Lung (tissue), 12 donors: Measurements from ENCODE around the gene PAIP1. TPM values are rescaled to one million over a fixed set of nuclear protein-coding genes. Genes with fewer than 3 reads are reported as not detected.

ENCODE experiments used
- ATAC-seq: fragments of 200-7000 bp; cut with Tn5 transposase; one replicate; pipeline ENCODE4 v1.9.1; 2020; ENCODE audit warnings: moderate number of reproducible peaks; ENCODE audit not compliant: insufficient read depth, low FRiP score
- DNase-seq, 3 donors: peaks; one replicate each; pipeline ENCODE4 v3.0.0-alpha.2; 2013 to 2017
- H3K27ac ChIP-seq, 2 donors: one replicate each; pipeline ENCODE4 v1.5.1; 2013; ENCODE audit warnings: mild to moderate bottlenecking in 2 of 2, moderate library complexity in 2 of 2, control low read depth in 1 of 2, inconsistent platforms in 1 of 2, low read depth in 1 of 2, low read length in 1 of 2
- H3K27me3 ChIP-seq, 3 donors: one replicate each; pipeline ENCODE4 v1.5.1; 2013; ENCODE audit warnings: low read length in 2 of 3; ENCODE audit not compliant: control insufficient read depth in 3 of 3, insufficient read depth in 3 of 3
- H3K36me3 ChIP-seq, 4 donors: one replicate each; pipeline ENCODE4 v1.5.1; 2013; ENCODE audit warnings: low read length in 4 of 4, mild to moderate bottlenecking in 1 of 4, moderate library complexity in 1 of 4; ENCODE audit not compliant: control insufficient read depth in 4 of 4, insufficient read depth in 4 of 4
- H3K4me1 ChIP-seq, 5 donors: one replicate each; pipeline ENCODE4 v1.5.1; 2013; ENCODE audit warnings: low read length in 5 of 5, mild to moderate bottlenecking in 2 of 5, moderate library complexity in 1 of 5; ENCODE audit not compliant: control insufficient read depth in 5 of 5, insufficient read depth in 5 of 5
- H3K4me3 ChIP-seq: one replicate; pipeline ENCODE4 v1.5.1; 2013; ENCODE audit warnings: mild to moderate bottlenecking, control low read depth, moderate library complexity
- H3K9ac ChIP-seq, 2 donors: one replicate each; pipeline ENCODE4 v1.5.1; 2013; ENCODE audit warnings: low read length in 2 of 2, control low read depth in 1 of 2; ENCODE audit not compliant: insufficient read depth in 1 of 2
- H3K9me3 ChIP-seq, 4 donors: one replicate each; pipeline ENCODE4 v1.5.1; 2013; ENCODE audit warnings: low read length in 3 of 4, mild to moderate bottlenecking in 1 of 4, moderate library complexity in 1 of 4; ENCODE audit not compliant: control insufficient read depth in 4 of 4, insufficient read depth in 3 of 4
- CTCF ChIP-seq: IDR thresholded peaks from 2 replicates; pipeline ENCODE4 v1.5.1; 2012; ENCODE audit warnings: mild to moderate bottlenecking; ENCODE audit errors: control extremely low read depth, extremely low read depth
- WGBS, 2 donors: extraction: QIAGEN DNeasy Blood & Tissue Kit; methylation state at CpG; one replicate each; pipeline ENCODE4 v1.1.7; 2013; 5-methylcytosine and 5-hydroxymethylcytosine counted together
- polyA plus RNA-seq, 2 donors: library from polyadenylated mRNA; stranded (reverse); fragments of 200-250 nt; gene quantifications; one replicate each; pipeline ENCODE4 v1.2.1, GENCODE V29; 2013
- total RNA-seq, 2 donors: library from RNA; depleted of rRNA in 1 of 2; stranded (reverse); fragments of >200 nt in 1 of 2; gene quantifications; one replicate each; pipeline ENCODE4 v1.2.1, GENCODE V29; 2014 to 2021
- donor health status: control.
- donor health status: control.
- donor health status: Bipolar disorder and iron deficiency.
- donor health status: healthy.
- donor health status: DM: yes; HTN: yes; CAD: no.

Gene PAIP1
- total and polyA plus RNA-seq, 4 donors: 46.1 to 91.1 (median 55.0) TPM

DNA sequence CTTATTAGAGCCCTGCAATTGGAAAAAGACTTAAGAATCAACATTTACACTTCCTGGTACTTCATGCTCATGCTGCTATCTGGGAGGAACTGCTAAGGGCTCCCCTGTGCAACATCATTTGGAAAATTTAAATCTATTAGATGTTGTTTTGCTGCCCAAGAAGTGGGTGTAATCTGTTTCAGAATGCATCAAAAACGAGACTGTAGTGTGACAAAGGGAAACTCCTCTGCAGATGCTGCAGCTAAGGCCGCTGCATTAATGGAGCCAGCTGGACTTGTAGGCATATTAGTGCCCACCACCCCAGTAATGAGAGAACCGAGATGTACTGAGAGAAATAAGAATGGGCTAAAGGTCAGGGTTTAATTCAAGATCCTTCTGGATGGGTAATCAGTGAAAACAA, 11.1 kb upstream of the PAIP1 start:
- no peak for TF ChIP-seq CTCF
- no peaks in the 10 kb centered on the region for H3K27me3 ChIP-seq
- no peak overlapping the region for H3K4me3 ChIP-seq
- peaks cover 0 to 37% (median 13%) of the 10 kb centered on the region in 5 donors for H3K4me1 ChIP-seq
- no peak overlapping the region for H3K9ac ChIP-seq
- no peak overlapping the region for H3K27ac ChIP-seq
- no peaks in the 10 kb centered on the region for H3K9me3 ChIP-seq
- ATAC-seq (no peak), DNase-seq (no peak)
- no peaks in the 10 kb centered on the region for H3K36me3 ChIP-seq
- 85 to 92% methylated on average over 3 of the region's 3 CpGs for WGBS, 2 donors

DNA sequence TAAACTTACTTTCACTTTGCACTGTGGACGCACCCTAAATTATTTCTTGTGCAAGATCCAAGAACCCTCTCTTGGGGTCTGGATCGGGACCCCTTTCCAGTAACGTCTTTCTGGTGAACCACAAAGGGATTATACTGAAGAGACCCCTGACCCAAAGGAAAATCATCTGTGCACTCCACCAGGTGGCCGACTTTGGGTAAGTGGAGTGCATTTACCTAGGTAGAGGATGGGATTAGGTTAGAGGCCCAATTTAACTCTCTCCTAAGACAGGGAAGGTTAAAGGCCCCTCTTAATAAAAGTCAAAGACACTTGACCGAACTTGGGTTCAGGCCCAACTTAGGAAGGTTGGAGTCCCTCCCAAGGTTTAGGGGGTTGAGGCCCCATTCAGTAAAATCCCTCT, 8.2 kb upstream of the PAIP1 start:
- H3K4me1 ChIP-seq: peaks cover 0 to 11% (median 7%) of the 10 kb centered on the region in 5 donors
- TF ChIP-seq CTCF: no peak
- DNase-seq (no peak), ATAC-seq (no peak)
- H3K4me3 ChIP-seq: no peak overlapping the region
- no peaks in the 10 kb centered on the region for H3K9me3 ChIP-seq
- 89 to 92% methylated on average over 5 of the region's 5 CpGs for WGBS, 2 donors
- H3K36me3 ChIP-seq: no peaks in the 10 kb centered on the region
- no peak overlapping the region for H3K9ac ChIP-seq
- H3K27ac ChIP-seq: no peak overlapping the region
- no peaks in the 10 kb centered on the region for H3K27me3 ChIP-seq

DNA sequence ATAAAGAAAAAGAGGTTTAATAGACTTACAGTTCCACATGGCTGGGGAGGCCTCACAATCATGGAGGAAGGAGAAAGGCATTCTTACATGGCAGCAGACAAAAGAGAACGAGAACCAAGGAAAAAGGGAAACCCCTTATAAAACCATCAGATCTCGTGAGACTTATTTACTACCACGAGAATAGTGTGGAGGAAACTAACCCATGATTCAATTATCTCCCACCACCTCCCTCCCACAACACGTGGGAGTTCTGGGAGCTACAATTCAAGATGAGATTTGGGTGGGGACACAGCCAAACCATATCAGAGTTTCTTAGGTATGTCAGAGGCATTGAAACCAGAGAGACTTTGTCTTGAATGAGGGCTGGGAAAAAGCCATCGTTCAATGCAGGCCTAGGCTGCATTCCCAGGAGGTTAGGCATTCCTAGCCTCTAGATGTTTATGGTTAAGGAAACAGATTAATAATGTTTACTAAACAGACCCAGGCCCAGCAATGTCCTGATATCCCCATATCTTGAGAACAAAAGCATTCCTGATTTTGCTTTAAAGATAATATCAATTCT, 7.5 kb upstream of the PAIP1 start:
- Histone ChIP-seq H3K9me3 (no peaks in the 10 kb centered on the region), H3K27me3 (no peaks in the 10 kb centered on the region), H3K36me3 (no peaks in the 10 kb centered on the region), H3K9ac (no peak overlapping the region), H3K4me3 (no peak overlapping the region), H3K27ac (no peak overlapping the region), H3K4me1 (peaks cover 0 to 10% (median 7%) of the 10 kb centered on the region in 5 donors)
- no peak for TF ChIP-seq CTCF
- 63 to 67% methylated on average over 5 of the region's 5 CpGs for WGBS, 2 donors
- DNase-seq (no peak), ATAC-seq (no peak)

DNA sequence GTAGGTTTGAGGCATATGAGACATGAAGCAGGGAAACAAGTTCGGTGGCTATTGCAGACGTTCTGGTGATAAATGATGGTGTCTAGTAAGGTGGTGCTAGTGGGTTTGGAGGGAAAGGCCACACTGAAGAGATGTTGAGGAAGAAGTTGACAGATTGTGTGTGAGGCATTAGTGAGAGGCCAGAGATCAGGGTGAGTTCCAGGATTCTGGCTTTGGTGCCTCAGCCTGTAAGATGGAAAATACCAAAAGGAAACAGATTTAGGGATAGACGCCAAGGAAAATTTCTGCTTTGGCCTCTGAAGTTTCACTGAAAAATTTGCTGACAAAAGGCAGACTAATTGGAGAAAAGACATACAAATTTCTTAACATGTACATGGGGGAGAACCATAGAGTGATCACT, 6.4 kb upstream of the PAIP1 start:
- H3K9me3 ChIP-seq: no peaks in the 10 kb centered on the region
- peak overlapping the region in 1 of 2 donors; percentile 34 for H3K27ac ChIP-seq
- no peak for TF ChIP-seq CTCF
- ATAC-seq: no peak
- H3K36me3 ChIP-seq: no peaks in the 10 kb centered on the region
- H3K9ac ChIP-seq: peak overlapping the region in 1 of 2 donors; percentile 20
- DNase-seq: peak in 2 of 3 donors; percentile 30 to 69
- H3K4me1 ChIP-seq: peaks cover 0 to 8% (median 3%) of the 10 kb centered on the region in 5 donors
- no peaks in the 10 kb centered on the region for H3K27me3 ChIP-seq
- no peak overlapping the region for H3K4me3 ChIP-seq
- 73 to 83% methylated on average over 3 of the region's 3 CpGs for WGBS, 2 donors
